IMR-90 (cell line): Measurements from ENCODE around the gene EPB41L2. TPM values are rescaled to one million over a fixed set of nuclear protein-coding genes. Genes with fewer than 3 reads are reported as not detected.

Experiments
- ATAC-seq: fragments of 200-7000 bp; cut with Tn5 transposase; 2 replicates; pipeline ENCODE4 v1.9.1; 2020; ENCODE audit warnings: low read depth, mild to moderate bottlenecking, moderate library complexity
- BruUV-seq: library from RNA; stranded (reverse); fragments of 400-500 nt; replicated peaks from 2 replicates; lab custom pipeline; 2021; lab: Mats Ljungman, UMichigan
- CTCF ChIA-PET: fragments of 300-600 bp; formaldehyde crosslinking; extraction: SDS; loops from one replicate; lab custom pipeline; 2021; ENCODE audit warnings: antibody characterized with exemption; lab: Yijun Ruan, JAX
- POLR2A ChIA-PET: fragments of 300-600 bp; sonication (Branson Sonifier 250); formaldehyde crosslinking; loops from one replicate; lab custom pipeline; 2022; ENCODE audit warnings: antibody characterized with exemption; ENCODE audit not compliant: unreplicated experiment; lab: Charles Lee
- DNase-seq: peaks from one replicate; pipeline ENCODE4 v3.0.0; 2013
- H2AFZ ChIP-seq: replicated peaks from 2 replicates; pipeline ENCODE3; 2013; ENCODE audit warnings: low read length, mild to moderate bottlenecking; ENCODE audit not compliant: poor library complexity
- H2AK5ac ChIP-seq: 2 replicates; pipeline ENCODE4 v1.6.1; 2013; ENCODE audit warnings: low read depth, low read length, inconsistent platforms
- H2AK9ac ChIP-seq: replicated peaks from 2 replicates; pipeline ENCODE3; 2013; ENCODE audit warnings: mild to moderate bottlenecking, low read depth, low read length, moderate library complexity; ENCODE audit not compliant: poor library complexity
- H2BK120ac ChIP-seq: 2 replicates; pipeline ENCODE4 v1.6.1; 2013; ENCODE audit warnings: low read depth, low read length, inconsistent platforms
- H2BK15ac ChIP-seq: 3 replicates; pipeline ENCODE4 v1.6.1; 2013; ENCODE audit warnings: low read depth, low read length, inconsistent platforms
- H2BK20ac ChIP-seq: 2 replicates; pipeline ENCODE4 v1.6.1; 2013; ENCODE audit warnings: low read depth, mild to moderate bottlenecking, inconsistent platforms, low read length, moderate library complexity
- H2BK5ac ChIP-seq: 2 replicates; pipeline ENCODE4 v1.6.1; 2013; ENCODE audit warnings: mild to moderate bottlenecking, low read depth, low read length, inconsistent platforms; ENCODE audit not compliant: poor library complexity, severe bottlenecking
- H3K14ac ChIP-seq: replicated peaks from 2 replicates; pipeline ENCODE4 v1.6.1; 2013; ENCODE audit warnings: low read depth, low read length, inconsistent platforms
- H3K18ac ChIP-seq: 2 replicates; pipeline ENCODE4 v1.6.1; 2013; ENCODE audit warnings: low read depth, low read length, control low read depth
- H3K23ac ChIP-seq: 2 replicates; pipeline ENCODE4 v1.6.1; 2013; ENCODE audit warnings: low read depth, low read length, inconsistent platforms
- H3K27ac ChIP-seq: 2 replicates; pipeline ENCODE4 v1.5.1; 2013; ENCODE audit warnings: mild to moderate bottlenecking, control low read depth, low read length; ENCODE audit not compliant: insufficient read depth
- H3K27me3 ChIP-seq: 2 replicates; pipeline ENCODE4 v1.6.1; 2013; ENCODE audit warnings: low read length; ENCODE audit not compliant: control insufficient read depth, insufficient read depth
- H3K36me3 ChIP-seq: 2 replicates; pipeline ENCODE4 v1.6.1; 2013; ENCODE audit warnings: low read length, mixed read lengths; ENCODE audit not compliant: control insufficient read depth, insufficient read depth
- H3K4ac ChIP-seq: 2 replicates; pipeline ENCODE4 v1.6.1; 2013; ENCODE audit warnings: low read depth, low read length, inconsistent platforms
- H3K4me1 ChIP-seq: 2 replicates; pipeline ENCODE4 v1.6.1; 2013; ENCODE audit warnings: low read length, mixed read lengths; ENCODE audit not compliant: control insufficient read depth, insufficient read depth
- H3K4me2 ChIP-seq: 2 replicates; pipeline ENCODE4 v1.6.1; 2013; ENCODE audit warnings: low read depth, mild to moderate bottlenecking, control low read depth, low read length, moderate library complexity
- H3K4me3 ChIP-seq: 2 replicates; pipeline ENCODE4 v1.5.1; 2013; ENCODE audit warnings: low read depth, mild to moderate bottlenecking, control low read depth, low read length, moderate library complexity; ENCODE audit not compliant: insufficient read depth
- H3K56ac ChIP-seq: 2 replicates; pipeline ENCODE4 v1.6.1; 2013; ENCODE audit warnings: low read length, inconsistent platforms; ENCODE audit not compliant: insufficient read depth; ENCODE audit errors: extremely low read depth
- H3K79me1 ChIP-seq, 2 experiments: 2 replicates each; pipeline ENCODE4 v1.6.1; 2013; ENCODE audit warnings: low read length in 2 of 2, inconsistent platforms in 1 of 2, low read depth in 1 of 2
- H3K9ac ChIP-seq: 2 replicates; pipeline ENCODE4 v1.6.1; 2013; ENCODE audit warnings: low read depth, low read length, control low read depth
- H3K9me1 ChIP-seq: 2 replicates; pipeline ENCODE4 v1.6.1; 2013; ENCODE audit warnings: low read length, inconsistent platforms; ENCODE audit not compliant: insufficient read depth
- H3K9me3 ChIP-seq: 2 replicates; pipeline ENCODE4 v1.6.1; 2013; ENCODE audit warnings: low read length; ENCODE audit not compliant: control insufficient read depth, insufficient read depth
- H4K20me1 ChIP-seq: 2 replicates; pipeline ENCODE4 v1.6.1; 2013; ENCODE audit warnings: low read length, inconsistent platforms; ENCODE audit not compliant: insufficient read depth
- H4K5ac ChIP-seq: 2 replicates; pipeline ENCODE4 v1.6.1; 2013; ENCODE audit warnings: mild to moderate bottlenecking, low read depth, low read length, control low read depth
- H4K8ac ChIP-seq, 2 experiments: 2 replicates each; pipeline ENCODE4 v1.6.1; 2013; ENCODE audit warnings: low read depth in 2 of 2, low read length in 2 of 2, control low read depth in 1 of 2, inconsistent platforms in 1 of 2
- H4K91ac ChIP-seq: 2 replicates; pipeline ENCODE4 v1.6.1; 2013; ENCODE audit warnings: low read depth, low read length, inconsistent platforms; ENCODE audit not compliant: insufficient read depth
- CHD1 ChIP-seq: IDR thresholded peaks from 2 replicates; pipeline ENCODE4 v1.6.1; 2012; ENCODE audit warnings: low read depth, low read length, improper control_type of control experiment
- MXI1 ChIP-seq: IDR thresholded peaks from 2 replicates; pipeline ENCODE4 v1.6.1; 2012; ENCODE audit warnings: low read depth, mild to moderate bottlenecking, low read length, moderate library complexity, borderline replicate concordance
- RAD21 ChIP-seq: IDR thresholded peaks from 2 replicates; pipeline ENCODE4 v1.6.1; 2012; ENCODE audit warnings: low read length, improper control_type of control experiment
- WGBS, 2 experiments: methylation state at CpG; one replicate each; pipeline versions ENCODE4 v1.1.5 to v1.1.7; 2013; ENCODE audit warnings: missing lambda C conversion rate in 2 of 2; ENCODE audit not compliant: insufficient read length in 1 of 2; ENCODE audit errors: extremely low coverage in 2 of 2; 5-methylcytosine and 5-hydroxymethylcytosine counted together
- dilution Hi-C: fragments of 300-500 bp; cut with HindIII; formaldehyde crosslinking; loops from one replicate; pipeline ENCODE4 v1.14.3; 2018; ENCODE audit warnings: low sequenced_read_pairs; ENCODE audit not compliant: unreplicated experiment
- in situ Hi-C: fragments of 300-500 bp; cut with MboI; formaldehyde crosslinking; loops from 3 replicates; pipeline ENCODE4 v1.14.3; 2019; ENCODE audit warnings: low sequenced_read_pairs, inconsistent platforms, mixed read lengths
- intact Hi-C: fragments of 100-400 bp; cut with micrococcal nuclease; formaldehyde crosslinking; loops from 2 replicates; pipeline ENCODE4 v1.10.0; 2022
- polyA plus RNA-seq, 3 experiments: library from polyadenylated mRNA; depleted of rRNA; stranded (reverse); fragments of >200 nt; gene quantifications; 2 replicates each; pipeline ENCODE4 v1.2.3, GENCODE V29; 2012; ENCODE audit warnings: low replicate concordance in 1 of 3
- total RNA-seq: library from RNA; depleted of rRNA; stranded (reverse); fragments of >200 nt; gene quantifications from 2 replicates; pipeline ENCODE4 v1.2.3, GENCODE V29; 2012
- TF ChIP-seq, protein P1 (sequence below): fragments of 150-350 bp; IDR thresholded peaks from 2 replicates; pipeline ENCODE4 v1.6.1; 2016; ENCODE audit warnings: low read depth, mild to moderate bottlenecking, low read length, moderate library complexity, borderline replicate concordance
- TF ChIP-seq, protein P2 (sequence below): conservative IDR thresholded peaks from 2 replicates; pipeline ENCODE4 v1.5.1; 2012; ENCODE audit warnings: mild to moderate bottlenecking, low read depth, low read length, improper control_type of control experiment

EPB41L2 gene
- total and polyA plus RNA-seq, 2 of the 4 experiments (the other 2 are of a cell fraction): 85.7 to 99.8 TPM

- intact Hi-C loops (loop anchor here (5.0 kb wide), 1 partner anchor 826 kb away; no protein-coding TSS in a partner anchor), in situ Hi-C loops (no loop called here), dilution Hi-C loops (no loop called here)
- Histone ChIP-seq H4K5ac (no peak overlapping the region), H2BK5ac (no peak overlapping the region), H2AFZ (no peak overlapping the region), H3K9me1 (0 out of 2 replicates have a peak, but pooled peaks cover 3% of the 10 kb centered on the region), H3K27me3 (no peaks in the 10 kb centered on the region), H3K9me3 (no peaks in the 10 kb centered on the region), H3K79me1 (peaks cover 8 to 20% of the 10 kb centered on the region in 2 experiments; a peak in 2 of 4 replicates), H3K56ac (no peak overlapping the region), H2BK20ac (no peak overlapping the region), H3K14ac (no peak overlapping the region), H3K4me3 (no peak overlapping the region), H4K20me1 (no peaks in the 10 kb centered on the region), H4K8ac (no peak overlapping the region), H3K4me1 (no peaks in the 10 kb centered on the region), H2BK120ac (no peak overlapping the region), H2AK9ac (no peak overlapping the region), H3K18ac (no peak overlapping the region), H2BK15ac (no peak overlapping the region), H3K23ac (no peak overlapping the region), H3K9ac (no peak overlapping the region), H3K36me3 (peaks cover 18% of the 10 kb centered on the region), H4K91ac (no peak overlapping the region), H3K4me2 (no peak overlapping the region), H2AK5ac (no peak overlapping the region), H3K4ac (no peak overlapping the region), H3K27ac (no peak overlapping the region)
- TF ChIP-seq MXI1: no peak
- TF ChIP-seq, protein P1, sequence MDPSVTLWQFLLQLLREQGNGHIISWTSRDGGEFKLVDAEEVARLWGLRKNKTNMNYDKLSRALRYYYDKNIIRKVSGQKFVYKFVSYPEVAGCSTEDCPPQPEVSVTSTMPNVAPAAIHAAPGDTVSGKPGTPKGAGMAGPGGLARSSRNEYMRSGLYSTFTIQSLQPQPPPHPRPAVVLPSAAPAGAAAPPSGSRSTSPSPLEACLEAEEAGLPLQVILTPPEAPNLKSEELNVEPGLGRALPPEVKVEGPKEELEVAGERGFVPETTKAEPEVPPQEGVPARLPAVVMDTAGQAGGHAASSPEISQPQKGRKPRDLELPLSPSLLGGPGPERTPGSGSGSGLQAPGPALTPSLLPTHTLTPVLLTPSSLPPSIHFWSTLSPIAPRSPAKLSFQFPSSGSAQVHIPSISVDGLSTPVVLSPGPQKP: no peak
- TF ChIP-seq, protein P2, sequence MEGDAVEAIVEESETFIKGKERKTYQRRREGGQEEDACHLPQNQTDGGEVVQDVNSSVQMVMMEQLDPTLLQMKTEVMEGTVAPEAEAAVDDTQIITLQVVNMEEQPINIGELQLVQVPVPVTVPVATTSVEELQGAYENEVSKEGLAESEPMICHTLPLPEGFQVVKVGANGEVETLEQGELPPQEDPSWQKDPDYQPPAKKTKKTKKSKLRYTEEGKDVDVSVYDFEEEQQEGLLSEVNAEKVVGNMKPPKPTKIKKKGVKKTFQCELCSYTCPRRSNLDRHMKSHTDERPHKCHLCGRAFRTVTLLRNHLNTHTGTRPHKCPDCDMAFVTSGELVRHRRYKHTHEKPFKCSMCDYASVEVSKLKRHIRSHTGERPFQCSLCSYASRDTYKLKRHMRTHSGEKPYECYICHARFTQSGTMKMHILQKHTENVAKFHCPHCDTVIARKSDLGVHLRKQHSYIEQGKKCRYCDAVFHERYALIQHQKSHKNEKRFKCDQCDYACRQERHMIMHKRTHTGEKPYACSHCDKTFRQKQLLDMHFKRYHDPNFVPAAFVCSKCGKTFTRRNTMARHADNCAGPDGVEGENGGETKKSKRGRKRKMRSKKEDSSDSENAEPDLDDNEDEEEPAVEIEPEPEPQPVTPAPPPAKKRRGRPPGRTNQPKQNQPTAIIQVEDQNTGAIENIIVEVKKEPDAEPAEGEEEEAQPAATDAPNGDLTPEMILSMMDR: no peak
- TF ChIP-seq CHD1: no peak
- no peak for TF ChIP-seq RAD21
- DNase-seq (no peak), ATAC-seq (no peak)
- CTCF ChIA-PET: interaction anchor here (0.6 kb wide), 1 partner anchor 84 kb away, joined by 3 read pairs; no protein-coding TSS in a partner anchor
- BruUV-seq: no TSS peak
- WGBS, 2 experiments: no CpG with 5 or more reads among the region's 5 CpGs
- POLR2A ChIA-PET: no interaction called here
Observed at GRCh38 chr6:130873746-130874145, 189.3 kb downstream of the EPB41L2 start.
